ENCODE results near the gene ANTXR1. TPM values are rescaled to one million over a fixed set of nuclear protein-coding genes. Genes with fewer than 3 reads are reported as not detected.

Gene ANTXR1
- total and polyA plus RNA-seq, 9 of the 15 experiments (the other 6 are each of a cell fraction or from before 2014, with no cell fraction given) = 0.07 to 1.00 (median 0.54) TPM

- TF ChIP-seq ILF3 (IDR thresholded peaks at IDR 0.05; ENCODE audit: borderline replicate concordance) = no peak
- TF ChIP-seq HIVEP1 (CRISPR knock-in tag; IDR thresholded peaks at IDR 0.05) = no peak
These were observed 37.9 kb upstream of the ANTXR1 start (continued) for GRCh38 chr2:68974946-68975665.

GRCh38 chr2:68975844-68976243 is 37.1 kb upstream of the ANTXR1 start:
- Histone ChIP-seq H2AFZ (ENCODE audit: low read depth, low read length) (no peak overlapping the region), H3K4me2 (ENCODE audit: insufficient read depth, low read length) (no peak overlapping the region), H3K9me1 (ENCODE audit: control insufficient read depth, insufficient read depth, low read length) (no peaks in the 10 kb centered on the region), H3K4me1 (replicated peaks in 1 of 2; ENCODE audit: control insufficient read depth in 2 of 2, insufficient read depth in 2 of 2, low read length in 2 of 2) (no peaks in the 10 kb centered on the region), H4K20me1 (replicated peaks; ENCODE audit: control insufficient read depth, insufficient read depth, low read length) (no peaks in the 10 kb centered on the region), H3K9me3 (replicated peaks; ENCODE audit: control insufficient read depth, insufficient read depth, low read depth, low read length) (no peaks in the 10 kb centered on the region), H3K27ac (ENCODE audit: extremely low read depth, low read depth, low read length) (no peak overlapping the region), H3K4me3 (no peak overlapping the region), H3K27me3 (ENCODE audit: control insufficient read depth in 2 of 2, insufficient read depth in 2 of 2, low read length in 2 of 2) (peaks cover 5% of the 10 kb centered on the region in 2 experiments; a peak in 3 of 5 replicates), H3K36me3 (ENCODE audit: control insufficient read depth, insufficient read depth, low read length) (no peaks in the 10 kb centered on the region), H3K9ac (ENCODE audit: insufficient read depth in 1 of 2, low read depth in 2 of 2, low read length in 2 of 2) (no peak overlapping the region), H3K79me2 (ENCODE audit: control insufficient read depth, insufficient read depth, low read length) (no peaks in the 10 kb centered on the region)
- ChIA-PET CTCF (ENCODE audit: low intra/inter-chr PET ratio) (no interaction called here), POLR2A (interaction anchor here (1.3 kb wide), 1 partner anchor 21 kb away, joined by 3 read pairs; no protein-coding TSS in a partner anchor)
- intact Hi-C loops (cut with micrococcal nuclease) = no loop called here
- BruUV-seq (replicated peaks) = no TSS peak
- WGBS (ENCODE audit: insufficient coverage, low coverage, missing lambda C conversion rate) = 0% methylated on average over 2 of the region's 2 CpGs
- in situ Hi-C loops (cut with MboI) = no loop called here
- ATAC-seq = no peak
- no peak for DNase-seq (ENCODE audit: extremely low read depth in 1 of 4, low spot score in 3 of 4)
- no peak for FAIRE-seq
- TF ChIP-seq DDX20 (tag; IDR thresholded peaks at IDR 0.05; ENCODE audit: low read depth) (no peak), MCM2 (IDR thresholded peaks at IDR 0.05; ENCODE audit: low read depth) (no peak), RBM25 (IDR thresholded peaks at IDR 0.05; ENCODE audit: low read depth, low read length, severe bottlenecking) (no peak), CTCF (IDR thresholded peaks at IDR 0.05 in 2 of 3, conservative IDR thresholded peaks at IDR 0.05 in 1 of 3; ENCODE audit: insufficient read depth in 2 of 3, low read depth in 1 of 3, low read length in 3 of 3) (no peak), NCOA1 (IDR thresholded peaks at IDR 0.05; ENCODE audit: low read depth) (no peak), ZNF274 (IDR thresholded peaks at IDR 0.05; ENCODE audit: borderline replicate concordance, low read depth, low read length) (no peak), NR3C1 (CRISPR knock-in tag; IDR thresholded peaks at IDR 0.05) (no peak), CEBPG (CRISPR knock-in tag; IDR thresholded peaks at IDR 0.05) (no peak), CEBPG (tag; conservative IDR thresholded peaks at IDR 0.05 in 1 of 2, IDR thresholded peaks at IDR 0.05 in 1 of 2) (no peak), TAF1 (IDR thresholded peaks at IDR 0.05; ENCODE audit: control insufficient read depth, extremely low read depth, insufficient read depth, low read length, severe bottlenecking) (no peak), TCFL5 (CRISPR knock-in tag; conservative IDR thresholded peaks at IDR 0.05) (no peak), GTF3C2 (IDR thresholded peaks at IDR 0.05; ENCODE audit: borderline replicate concordance, extremely low read depth, insufficient read length) (no peak), ZNF140 (CRISPR knock-in tag; IDR thresholded peaks at IDR 0.05) (no peak), SRSF7 (optimal IDR thresholded peaks at IDR 0.05; ENCODE audit: low read depth, low read length) (no peak), PHB (CRISPR knock-in tag; IDR thresholded peaks at IDR 0.05) (no peak)
